Liver (tissue), 3 donors: ENCODE measurements around the gene KNCN.

Source experiments
- ATF3 ChIP-seq: IDR thresholded peaks from 2 replicates; pipeline ENCODE4 v1.6.1; 2016; ENCODE audit warnings: antibody characterized with exemption
- CTCF ChIP-seq: fragments of 150-350 bp; IDR thresholded peaks from 2 replicates; pipeline ENCODE4 v1.5.1; 2017; ENCODE audit warnings: improper control_type of control experiment, low read depth, low read length; ENCODE audit not compliant: missing input control
- EGR1 ChIP-seq, 2 donors: IDR thresholded peaks; 2 replicates each; pipeline ENCODE4 v1.6.1; 2016 to 2018; ENCODE audit warnings: antibody characterized with exemption in 2 of 2, low read depth in 2 of 2
- HNF4A ChIP-seq, 2 donors: conservative IDR thresholded peaks; 2 replicates each; pipeline ENCODE4 v1.6.1; 2016; ENCODE audit warnings: antibody characterized with exemption in 2 of 2, mild to moderate bottlenecking in 2 of 2
- HNF4G ChIP-seq: IDR thresholded peaks from 2 replicates; pipeline ENCODE4 v1.6.1; 2016; ENCODE audit warnings: antibody characterized with exemption
- JUND ChIP-seq, 2 donors: IDR thresholded peaks; 2 replicates each; pipeline ENCODE4 v1.6.1; 2016; ENCODE audit warnings: antibody characterized with exemption in 2 of 2
- MAX ChIP-seq: IDR thresholded peaks from 2 replicates; pipeline ENCODE4 v1.6.1; 2016; ENCODE audit warnings: antibody characterized with exemption
- REST ChIP-seq: IDR thresholded peaks from 2 replicates; pipeline ENCODE4 v1.6.1; 2016; ENCODE audit warnings: antibody characterized with exemption, mild to moderate bottlenecking
- RXRA ChIP-seq, 2 donors: IDR thresholded peaks; 2 replicates each; pipeline ENCODE4 v1.6.1; 2017 to 2018; ENCODE audit warnings: antibody characterized with exemption in 2 of 2, mild to moderate bottlenecking in 1 of 2
- TAF1 ChIP-seq: conservative IDR thresholded peaks from 2 replicates; pipeline ENCODE4 v1.6.1; 2016; ENCODE audit warnings: antibody characterized with exemption, mild to moderate bottlenecking
- YY1 ChIP-seq: IDR thresholded peaks from 2 replicates; pipeline ENCODE4 v1.6.1; 2016; ENCODE audit warnings: antibody characterized with exemption, mild to moderate bottlenecking
- donor health status: healthy.
- donor health status: healthy.

- TF ChIP-seq CTCF (no peak), YY1 (no peak), RXRA (IDR thresholded peaks at IDR 0.05) (no peak), TAF1 (no peak), REST (no peak), JUND (IDR thresholded peaks at IDR 0.05) (no peak), ATF3 (no peak), HNF4A (conservative IDR thresholded peaks at IDR 0.05) (no peak), EGR1 (IDR thresholded peaks at IDR 0.05; ENCODE audit: low read depth in 2 of 2) (no peak), MAX (no peak), HNF4G (no peak)
Measured at GRCh38 chr1:46508757-46509156, 42.7 kb downstream of the KNCN start.
